NT2/D1 (cell line): ENCODE results near the gene SEMA4B.

Source experiments
- DNase-seq: peaks from one replicate; pipeline ENCODE4 v3.0.0-alpha.2; 2011; ENCODE audit warnings: low read depth, low spot score
- H3K27me3 ChIP-seq: 2 replicates; pipeline ENCODE4 v1.6.0; 2011; ENCODE audit warnings: mild to moderate bottlenecking; ENCODE audit not compliant: insufficient read length, insufficient read depth
- H3K36me3 ChIP-seq: 2 replicates; pipeline ENCODE4 v1.6.1; 2011; ENCODE audit warnings: mild to moderate bottlenecking, low read length, mixed read lengths; ENCODE audit not compliant: insufficient read depth, insufficient read length
- H3K4me1 ChIP-seq: 2 replicates; pipeline ENCODE4 v1.5.1; 2011; ENCODE audit not compliant: insufficient read depth, insufficient read length
- H3K4me3 ChIP-seq: 2 replicates; pipeline ENCODE4 v1.5.1; 2011; ENCODE audit warnings: low read depth; ENCODE audit not compliant: insufficient read length
- H3K9ac ChIP-seq: 2 replicates; pipeline ENCODE4 v1.6.0; 2011; ENCODE audit warnings: low read depth; ENCODE audit not compliant: insufficient read length
- H3K9me3 ChIP-seq: 2 replicates; pipeline ENCODE4 v1.5.1; 2011; ENCODE audit warnings: mild to moderate bottlenecking, low read length; ENCODE audit not compliant: insufficient read depth
- SUZ12 ChIP-seq: IDR thresholded peaks from 2 replicates; pipeline ENCODE4 v1.6.1; 2011; ENCODE audit not compliant: insufficient read length, insufficient read depth; ENCODE audit errors: extremely low read depth
- YY1 ChIP-seq: IDR thresholded peaks from 2 replicates; pipeline ENCODE4 v1.6.1; 2011; ENCODE audit not compliant: insufficient read length, insufficient read depth
- ZNF274 ChIP-seq: IDR thresholded peaks from 2 replicates; pipeline ENCODE4 v1.6.1; 2011; ENCODE audit warnings: mild to moderate bottlenecking, low read depth, low read length

Gene SEMA4B

GRCh38 chr15:90192961-90193786 lies 8.0 kb upstream of the SEMA4B start:
- peaks cover 12% of the 10 kb centered on the region for H3K4me1 ChIP-seq
- no peak overlapping the region for H3K4me3 ChIP-seq
- no peaks in the 10 kb centered on the region for H3K36me3 ChIP-seq
- no peak for DNase-seq
- no peaks in the 10 kb centered on the region for H3K9me3 ChIP-seq
- no peaks in the 10 kb centered on the region for H3K27me3 ChIP-seq
- H3K9ac ChIP-seq = no peak overlapping the region
- TF ChIP-seq YY1 (no peak), ZNF274 (no peak), SUZ12 (no peak)

GRCh38 chr15:90194655-90195054 lies 6.5 kb upstream of the SEMA4B start:
- peaks cover 12% of the 10 kb centered on the region for H3K4me1 ChIP-seq
- no peaks in the 10 kb centered on the region for H3K36me3 ChIP-seq
- no peaks in the 10 kb centered on the region for H3K9me3 ChIP-seq
- TF ChIP-seq ZNF274 (no peak), SUZ12 (no peak), YY1 (no peak)
- H3K9ac ChIP-seq = no peak overlapping the region
- H3K4me3 ChIP-seq = no peak overlapping the region
- DNase-seq = no peak
- no peaks in the 10 kb centered on the region for H3K27me3 ChIP-seq

- no peak for TF ChIP-seq SUZ12
- TF ChIP-seq ZNF274 = no peak
- no peak for TF ChIP-seq YY1
Observed at GRCh38 chr15:90200534-90201129, 498 bp upstream of the SEMA4B start.

GRCh38 chr15:90201944-90202375 lies 830 bp downstream of the SEMA4B start:
- TF ChIP-seq ZNF274 (no peak), SUZ12 (no peak), YY1 (no peak)
- Histone ChIP-seq H3K4me3 (peak overlapping the region; percentile 89), H3K9ac (peak overlapping the region; percentile 93), H3K36me3 (peaks cover 10% of the 10 kb centered on the region), H3K27me3 (peaks cover 16% of the 10 kb centered on the region), H3K9me3 (no peaks in the 10 kb centered on the region), H3K4me1 (peaks cover 5% of the 10 kb centered on the region)
- no peak for DNase-seq

More at GRCh38 chr15:90200534-90201129, 498 bp upstream of the SEMA4B start:
- peak overlapping the region; percentile 74 for H3K9ac ChIP-seq
- H3K36me3 ChIP-seq = peaks cover 6% of the 10 kb centered on the region
- peak overlapping the region; percentile 89 for H3K4me3 ChIP-seq
- H3K27me3 ChIP-seq = peaks cover 16% of the 10 kb centered on the region
- H3K9me3 ChIP-seq = no peaks in the 10 kb centered on the region
- DNase-seq = no peak
- peaks cover 5% of the 10 kb centered on the region for H3K4me1 ChIP-seq

- Histone ChIP-seq H3K9ac (no peak overlapping the region), H3K4me3 (no peak overlapping the region), H3K36me3 (peaks cover 10% of the 10 kb centered on the region), H3K4me1 (peaks cover 5% of the 10 kb centered on the region), H3K27me3 (peaks cover 16% of the 10 kb centered on the region), H3K9me3 (no peaks in the 10 kb centered on the region)
- no peak for TF ChIP-seq ZNF274
- no peak for TF ChIP-seq SUZ12
- TF ChIP-seq YY1 = no peak
- DNase-seq = no peak
Observed at GRCh38 chr15:90202929-90203328, 1.8 kb downstream of the SEMA4B start.

- H3K27me3 ChIP-seq = peaks cover 16% of the 10 kb centered on the region
- no peak for DNase-seq
Observed at GRCh38 chr15:90203473-90203872, 2.3 kb downstream of the SEMA4B start.

GRCh38 chr15:90203922-90204321 lies 2.8 kb downstream of the SEMA4B start:
- Histone ChIP-seq H3K9ac (no peak overlapping the region), H3K9me3 (no peaks in the 10 kb centered on the region), H3K36me3 (peaks cover 10% of the 10 kb centered on the region), H3K4me3 (no peak overlapping the region), H3K27me3 (peaks cover 16% of the 10 kb centered on the region), H3K4me1 (peaks cover 5% of the 10 kb centered on the region)
- TF ChIP-seq ZNF274 (no peak), SUZ12 (no peak)
- no peak for DNase-seq

More at GRCh38 chr15:90203473-90203872, 2.3 kb downstream of the SEMA4B start:
- no peak for TF ChIP-seq SUZ12
- no peak for TF ChIP-seq YY1
- no peak for TF ChIP-seq ZNF274
- H3K9ac ChIP-seq = no peak overlapping the region
- H3K36me3 ChIP-seq = peaks cover 10% of the 10 kb centered on the region
- peaks cover 5% of the 10 kb centered on the region for H3K4me1 ChIP-seq
- no peaks in the 10 kb centered on the region for H3K9me3 ChIP-seq
- H3K4me3 ChIP-seq = no peak overlapping the region
